Renal pelvis (tissue), 12 donors: ENCODE data around the gene SFRP4. TPM values are rescaled to one million over a fixed set of nuclear protein-coding genes. Genes with fewer than 3 reads are reported as not detected.
"Not testable (repeated sequence)": the region's sequence is repeated elsewhere in the genome, so short reads cannot be mapped to it uniquely, and the experiment has no call there.

Experiments
- DNase-seq: peaks from one replicate; pipeline ENCODE4 v3.0.0-alpha.2; 2013
- long read RNA-seq, 16 experiments: transcript quantifications; one replicate each; lab custom pipeline, GENCODE V29; 2026
- polyA plus RNA-seq, 3 donors: library from polyadenylated mRNA; unstranded; fragments of 120-200 nt; gene quantifications; one replicate each; pipeline ENCODE4 v1.2.1, GENCODE V29; 2013; ENCODE audit not compliant: insufficient read length in 3 of 3

Gene SFRP4
- 1 to 10 TPM; 2.1 to 2.4 (median 2.3) TPM for polyA plus RNA-seq
- long read RNA-seq, donor 1, partial matches to known transcripts: 0 of 19 reads
- long read RNA-seq, donor 1, other reads (novel, unspliced or antisense): 16 of 19 reads
- long read RNA-seq, donor 2, partial matches to known transcripts: 0 of 24 reads
- long read RNA-seq, donor 2, other reads (novel, unspliced or antisense): 23 of 24 reads
- long read RNA-seq, donor 3, partial matches to known transcripts: 0 of 1 reads
- long read RNA-seq, donor 3, other reads (novel, unspliced or antisense): 0 of 1 reads
- long read RNA-seq, donor 4, partial matches to known transcripts: 0 of 1 reads
- long read RNA-seq, donor 4, other reads (novel, unspliced or antisense): 0 of 1 reads
- long read RNA-seq, donor 5: 0 reads
- long read RNA-seq, donor 6: 0 reads
- long read RNA-seq, donor 7: 0 reads
- long read RNA-seq, donor 8, transcript SFRP4-201 (6 exons, 2,966 nt): major isoform, 37 of 46 reads
- long read RNA-seq, donor 8, partial matches to known transcripts: 9 of 46 reads
- long read RNA-seq, donor 8, other reads (novel, unspliced or antisense): 0 of 46 reads
- long read RNA-seq, donor 9, partial matches to known transcripts: 0 of 3 reads
- long read RNA-seq, donor 9, other reads (novel, unspliced or antisense): 0 of 3 reads
- long read RNA-seq, donor 10: 0 reads
- long read RNA-seq, donor 11, partial matches to known transcripts: 0 of 1 reads
- long read RNA-seq, donor 11, other reads (novel, unspliced or antisense): 0 of 1 reads
- long read RNA-seq, donor 12: 0 reads
- long read RNA-seq, donor 13: 0 reads
- long read RNA-seq, donor 14, partial matches to known transcripts: 0 of 1 reads
- long read RNA-seq, donor 14, other reads (novel, unspliced or antisense): 0 of 1 reads
- long read RNA-seq, donor 15, partial matches to known transcripts: 10 of 17 reads
- long read RNA-seq, donor 15, other reads (novel, unspliced or antisense): 5 of 17 reads
- long read RNA-seq, donor 16, partial matches to known transcripts: 0 of 1 reads
- long read RNA-seq, donor 16, other reads (novel, unspliced or antisense): 0 of 1 reads

DNA sequence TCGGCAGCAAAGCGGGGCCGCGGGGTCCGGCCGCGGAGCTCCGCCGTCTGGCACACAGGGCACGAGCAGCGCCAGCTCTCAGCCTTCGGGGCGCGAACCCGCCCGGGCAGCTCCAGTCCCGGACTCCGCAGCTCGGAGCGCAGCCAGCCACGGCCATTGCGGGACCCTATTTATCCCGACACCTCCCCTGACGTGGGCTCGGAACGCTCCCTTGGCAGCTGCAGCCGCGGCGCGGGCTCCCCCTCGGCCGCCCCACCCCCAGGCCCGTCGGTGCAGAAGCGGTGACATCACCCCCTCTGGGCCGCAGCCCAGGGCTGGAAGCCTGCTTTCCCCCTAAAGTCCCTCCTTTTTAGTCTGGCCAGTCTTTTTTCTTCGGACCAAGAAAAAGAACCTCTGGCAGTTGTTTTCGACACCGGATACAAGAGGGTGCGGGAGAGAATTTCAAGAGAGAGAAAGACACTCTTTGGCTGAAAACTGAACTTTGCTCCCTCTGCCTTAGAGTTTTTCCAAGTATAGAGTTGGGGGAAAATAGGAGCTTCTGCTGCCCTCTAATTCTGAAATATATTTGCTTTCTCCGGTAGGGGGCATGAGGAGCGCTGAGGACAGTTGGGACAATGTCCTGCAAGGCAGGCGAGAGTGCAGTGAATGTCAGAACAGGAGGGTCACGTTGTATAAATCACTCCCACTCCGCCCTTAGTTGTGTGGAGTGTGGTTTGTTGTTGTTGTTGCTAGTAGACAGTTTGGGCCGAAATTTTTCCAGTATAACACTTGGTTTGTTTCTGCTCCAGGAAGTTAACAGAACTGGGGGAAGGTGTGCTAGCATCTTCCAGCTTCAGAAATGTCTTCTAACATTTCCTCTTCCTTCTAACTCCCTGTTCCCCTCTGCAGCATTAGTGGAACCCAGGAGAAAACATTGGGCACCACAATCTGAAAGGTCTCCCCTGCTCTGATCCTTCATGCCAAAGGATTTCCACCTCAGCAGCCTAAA lies at the start of gene SFRP4:
TSS of gene SFRP4 (minus strand) at position 145 of the 988 bp plus-strand sequence. CDS start 280 bp downstream, outside the sequence.
- DNase-seq: peak; percentile 78

DNA sequence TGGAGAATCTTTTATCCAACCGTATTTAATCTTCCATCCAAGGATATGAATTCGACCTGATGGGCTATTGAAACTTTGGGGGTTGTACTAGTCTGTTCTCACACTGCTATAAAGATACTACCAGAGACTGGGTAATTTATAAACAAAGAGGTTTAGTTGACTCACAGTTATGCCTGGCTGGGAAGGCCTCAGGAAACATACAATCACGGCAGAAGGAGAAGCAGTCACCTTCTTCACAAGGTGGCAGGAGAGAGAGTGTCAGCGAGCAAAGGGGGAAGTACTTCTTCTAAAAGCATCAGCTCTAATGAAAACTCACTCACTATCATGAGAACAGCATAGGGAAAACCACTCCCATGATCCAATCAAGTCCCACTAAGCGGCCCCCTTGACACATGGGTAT lies 47.6 kb upstream of the SFRP4 start:
- DNase-seq: no peak

GRCh38 chr7:37961251-37961650 lies 44.6 kb upstream of the SFRP4 start:
- no peak for DNase-seq

GRCh38 chr7:37960483-37960882 lies 43.9 kb upstream of the SFRP4 start:
- no peak for DNase-seq

DNA sequence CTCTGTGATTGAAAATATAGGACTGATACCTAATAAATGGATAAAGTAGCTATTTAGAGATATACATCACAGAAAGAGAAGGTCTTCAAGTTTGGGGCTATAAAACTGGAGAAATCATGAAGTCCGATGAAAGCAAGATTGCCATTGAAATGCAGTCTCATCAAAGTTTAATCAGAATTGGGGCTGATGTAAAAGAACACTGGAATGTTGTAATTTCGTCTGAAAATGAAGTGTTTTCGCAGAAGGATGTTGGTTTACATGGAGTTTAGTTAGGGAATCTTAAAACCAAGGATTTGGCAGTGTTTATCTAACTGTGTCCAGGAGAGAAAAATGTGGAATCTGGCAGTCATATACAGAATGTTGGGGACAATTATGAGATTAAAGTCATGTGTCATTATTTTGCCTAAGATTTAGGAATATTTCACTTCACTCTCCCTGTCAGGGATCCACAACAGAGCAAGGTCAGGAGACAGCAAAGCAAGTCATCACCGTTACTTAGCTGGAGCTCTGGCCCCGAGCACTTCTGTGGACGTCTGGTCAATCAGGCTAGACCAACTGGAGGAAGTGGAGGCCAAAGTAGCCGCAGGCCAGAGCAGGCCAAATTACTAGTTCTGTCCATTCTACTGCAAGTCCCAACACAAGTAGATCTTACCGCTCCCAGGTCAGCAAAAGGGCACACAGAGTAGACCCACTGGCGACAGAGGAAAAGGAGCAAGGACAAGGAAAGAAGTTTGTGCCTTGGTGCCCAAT lies 40.8 kb upstream of the SFRP4 start:
- DNase-seq: no peak

DNA sequence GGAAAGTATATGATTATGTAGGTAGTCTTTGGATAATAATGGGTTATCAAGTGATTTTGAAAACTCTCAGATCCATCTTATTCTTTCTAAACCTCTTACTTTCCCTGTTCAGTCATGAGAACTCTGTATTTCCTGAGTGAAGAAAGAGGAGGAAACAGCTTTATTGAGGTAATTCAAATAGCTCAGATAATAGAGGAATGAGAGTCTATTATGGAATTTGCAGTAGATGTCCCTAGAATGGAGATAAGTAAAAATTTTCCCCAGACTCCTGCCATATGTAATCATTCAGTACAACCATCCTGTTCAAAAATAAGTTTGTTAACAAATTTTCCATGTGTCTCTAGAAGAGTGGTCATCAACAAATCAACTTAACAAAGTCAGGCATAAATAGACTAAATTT lies 40.2 kb upstream of the SFRP4 start:
- no peak for DNase-seq

- not testable (repeated sequence) for DNase-seq
Observed at GRCh38 chr7:37954217-37954616, 37.6 kb upstream of the SFRP4 start.

DNA sequence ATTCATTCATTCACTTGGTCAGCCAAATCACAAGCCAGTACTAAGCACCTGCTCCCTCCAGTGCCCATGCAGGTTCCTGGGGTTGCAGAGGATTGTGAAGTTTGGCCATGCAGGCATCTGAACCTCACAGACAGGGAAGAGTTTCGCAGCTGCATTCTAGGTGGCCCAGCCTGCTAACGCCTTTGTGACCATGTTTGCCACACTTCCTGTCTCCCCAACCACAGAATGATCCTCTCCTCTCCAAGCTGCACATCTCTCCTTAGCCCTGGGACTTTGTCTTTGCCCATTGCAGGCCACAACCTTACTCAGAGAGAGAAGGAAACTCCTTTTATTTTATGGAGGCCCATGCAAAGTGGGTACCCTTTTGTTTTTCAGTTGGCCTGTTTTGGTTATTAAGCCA lies 35.6 kb upstream of the SFRP4 start:
- no peak for DNase-seq

DNA sequence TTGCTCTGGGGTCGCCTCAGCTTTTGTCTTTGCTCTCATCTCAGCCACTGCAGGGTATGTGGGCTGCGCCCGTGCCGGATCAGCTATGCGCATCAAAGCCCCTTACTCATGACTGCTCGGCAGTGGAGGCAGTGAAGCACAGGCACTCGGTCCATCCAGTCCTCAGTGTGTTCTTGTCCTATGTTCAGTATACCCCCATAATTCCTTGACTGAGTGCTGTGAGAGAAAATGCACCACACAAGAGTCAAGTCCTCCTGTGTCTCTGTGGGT lies 31.3 kb upstream of the SFRP4 start:
- peak; percentile 35 for DNase-seq

DNA sequence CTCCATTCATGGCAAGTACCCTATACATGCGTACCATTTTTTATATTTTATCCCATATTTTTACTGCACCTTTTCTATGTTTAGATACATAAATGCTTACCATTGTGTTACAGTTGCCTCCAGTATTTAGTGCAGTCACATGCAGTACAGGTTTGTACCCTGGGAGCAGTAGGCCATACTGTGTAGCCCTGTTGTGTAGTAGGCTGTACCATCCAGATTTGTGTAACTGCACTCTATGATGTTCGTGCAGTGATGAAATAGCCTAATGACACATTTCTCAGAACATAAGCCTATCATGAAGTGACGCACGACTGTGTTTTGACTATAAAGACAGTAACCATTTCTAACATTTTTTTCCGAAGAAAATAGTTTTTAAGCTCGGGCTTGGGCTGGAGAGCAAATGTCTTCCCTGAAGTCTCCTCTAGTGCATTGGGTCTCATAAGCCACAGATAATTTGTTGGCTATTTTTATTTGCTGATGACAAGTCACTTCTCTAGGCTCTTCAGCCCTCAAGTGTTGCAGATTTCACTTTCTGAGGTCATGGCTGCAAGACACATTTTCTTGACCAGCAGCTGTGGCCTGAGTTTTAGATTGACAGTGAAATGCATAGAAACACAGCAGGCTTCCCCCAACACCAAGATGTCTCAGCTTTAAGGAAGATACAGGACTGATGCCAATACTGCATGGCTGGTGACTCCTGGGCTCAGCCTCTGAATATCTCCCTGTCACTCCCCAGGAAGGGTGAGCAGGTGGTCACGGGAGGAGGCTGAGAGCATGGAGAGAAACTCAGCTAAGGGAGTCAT lies 30.7 kb upstream of the SFRP4 start:
- no peak for DNase-seq

GRCh38 chr7:37945336-37945735 lies 28.7 kb upstream of the SFRP4 start:
- DNase-seq: no peak

- DNase-seq: no peak
Observed at GRCh38 chr7:37944737-37945054, 28.1 kb upstream of the SFRP4 start.

- DNase-seq: no peak
Observed at GRCh38 chr7:37943905-37944736, 27.5 kb upstream of the SFRP4 start.

GRCh38 chr7:37942934-37943610 lies 26.5 kb upstream of the SFRP4 start:
- no peak for DNase-seq

DNA sequence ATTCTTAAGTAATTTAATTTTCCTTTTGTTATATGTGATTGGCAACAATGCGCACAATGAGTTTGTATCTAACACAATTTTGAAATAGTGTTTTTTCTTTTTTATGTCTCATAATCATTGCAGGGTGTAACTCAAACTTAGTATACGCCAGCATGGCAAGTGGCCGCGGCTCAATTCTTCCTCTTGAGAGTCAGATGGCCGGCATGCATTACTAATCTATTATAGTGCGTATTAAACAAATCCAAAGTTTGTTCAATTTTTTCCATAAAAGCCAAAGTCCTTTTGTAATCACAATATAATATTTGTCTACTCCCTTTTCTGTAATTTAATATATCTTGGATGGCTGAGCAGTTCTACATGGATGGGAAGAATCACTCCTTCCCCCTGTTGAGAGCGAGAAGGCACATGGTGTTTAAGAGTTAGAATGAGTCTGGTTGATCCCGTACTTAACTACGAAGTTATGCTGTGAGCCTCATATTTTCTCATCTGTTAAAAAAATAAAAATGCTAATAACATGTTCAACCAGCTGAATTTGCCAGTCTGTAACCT lies 16.5 kb upstream of the SFRP4 start:
- no peak for DNase-seq

- DNase-seq: no peak
Observed at GRCh38 chr7:37932543-37932942, 15.9 kb upstream of the SFRP4 start.

DNA sequence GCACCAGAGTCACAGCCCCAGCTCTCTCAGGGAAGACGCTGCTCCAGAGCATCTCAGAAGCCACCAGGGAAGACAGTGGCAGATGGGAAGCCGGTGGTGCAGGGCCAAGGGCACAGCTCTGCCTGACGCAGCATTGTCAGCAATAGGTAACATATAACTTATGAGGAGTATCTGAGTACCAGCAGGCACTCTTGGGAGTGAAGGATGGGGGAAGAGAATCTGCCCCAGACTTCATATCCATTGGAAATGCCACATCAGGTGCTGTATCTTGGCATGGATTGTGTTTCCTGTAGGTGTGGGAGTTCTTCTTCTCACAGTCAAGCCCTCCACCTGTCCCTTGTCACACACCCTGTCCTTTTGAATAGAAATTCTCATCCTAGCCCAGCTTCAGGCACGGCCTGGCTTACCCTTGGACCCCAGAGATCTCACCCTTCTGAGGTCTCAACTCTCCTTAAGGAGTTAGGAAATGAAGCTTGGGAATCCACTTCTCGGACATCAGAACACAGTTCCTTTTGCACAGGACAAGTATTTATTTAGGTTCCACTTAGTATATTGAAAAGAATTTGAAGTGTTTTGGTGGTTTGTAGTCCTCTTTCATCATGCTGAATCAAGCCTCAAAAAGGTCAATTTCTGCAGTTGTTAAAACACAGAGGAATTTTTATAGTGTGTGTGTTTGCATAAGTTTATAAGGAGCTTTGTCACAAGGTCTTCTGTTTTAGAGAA lies 13.8 kb upstream of the SFRP4 start:
- no peak for DNase-seq

DNA sequence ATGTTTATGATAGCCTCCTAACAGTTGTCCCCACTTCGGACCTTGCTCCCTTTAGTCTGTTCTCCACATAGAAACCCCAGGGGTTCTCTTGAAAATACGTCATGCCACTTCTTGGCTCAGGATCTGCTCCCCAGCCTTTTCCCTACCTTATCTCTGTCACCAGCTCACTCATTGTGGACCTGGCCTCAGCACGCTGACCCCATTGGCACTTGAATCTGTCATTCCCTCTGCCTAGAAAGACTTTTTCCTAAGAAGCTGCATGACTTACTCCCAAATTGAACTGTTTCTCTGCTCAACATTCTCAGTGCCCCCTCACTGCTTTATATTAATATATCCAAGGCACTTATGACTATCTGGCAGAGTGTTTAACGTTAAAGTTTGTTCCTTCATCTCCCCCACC lies 12.3 kb upstream of the SFRP4 start:
- DNase-seq: no peak
